Fibroblast of villous mesenchyme (primary cell): ENCODE results near the gene TBCCD1. TPM values are rescaled to one million over a fixed set of nuclear protein-coding genes. Genes with fewer than 3 reads are reported as not detected.
"Not testable (repeated sequence)": the region's sequence is repeated elsewhere in the genome, so short reads cannot be mapped to it uniquely, and the experiment has no call there.

ENCODE experiments used
- DNase-seq: peaks from one replicate; pipeline ENCODE4 v3.0.0-alpha.2; 2010; ENCODE audit warnings: low read depth
- H3K4me3 ChIP-seq: 2 replicates; pipeline ENCODE4 v1.5.1; 2011; ENCODE audit warnings: low read depth, mild to moderate bottlenecking, low read length
- total RNA-seq: library from RNA; depleted of rRNA; stranded (reverse); fragments of >200 nt; gene quantifications from 2 replicates; pipeline ENCODE4 v1.2.3, GENCODE V29; 2012
- TF ChIP-seq, protein P1 (sequence below): IDR thresholded peaks from 2 replicates; pipeline ENCODE4 v1.5.1; 2012; ENCODE audit warnings: low read depth, mild to moderate bottlenecking, low read length; ENCODE audit not compliant: insufficient read depth

TBCCD1 gene
- total RNA-seq, 1 donor = 25.9 TPM

DNA sequence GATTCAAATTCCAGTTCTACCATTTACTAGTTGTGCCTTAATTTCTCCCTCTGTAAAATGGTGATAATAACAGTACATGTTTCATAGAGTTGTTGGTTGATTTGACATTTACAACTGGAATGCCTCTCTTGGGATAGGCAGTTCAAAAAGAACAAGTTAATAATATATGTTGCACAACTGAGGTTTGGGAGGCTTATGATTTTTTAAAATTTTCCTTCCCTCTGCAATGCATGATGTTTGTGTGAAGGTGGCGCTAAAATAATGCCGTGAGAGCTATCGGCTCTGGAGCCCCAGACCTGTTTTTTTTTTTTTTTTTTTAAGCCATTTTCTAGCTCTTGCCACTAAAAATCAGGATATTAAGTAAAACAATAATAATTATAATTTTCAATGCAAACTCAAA is 22.0 kb upstream of the TBCCD1 start:
- peak; percentile 53 for DNase-seq
- TF ChIP-seq, protein P1, sequence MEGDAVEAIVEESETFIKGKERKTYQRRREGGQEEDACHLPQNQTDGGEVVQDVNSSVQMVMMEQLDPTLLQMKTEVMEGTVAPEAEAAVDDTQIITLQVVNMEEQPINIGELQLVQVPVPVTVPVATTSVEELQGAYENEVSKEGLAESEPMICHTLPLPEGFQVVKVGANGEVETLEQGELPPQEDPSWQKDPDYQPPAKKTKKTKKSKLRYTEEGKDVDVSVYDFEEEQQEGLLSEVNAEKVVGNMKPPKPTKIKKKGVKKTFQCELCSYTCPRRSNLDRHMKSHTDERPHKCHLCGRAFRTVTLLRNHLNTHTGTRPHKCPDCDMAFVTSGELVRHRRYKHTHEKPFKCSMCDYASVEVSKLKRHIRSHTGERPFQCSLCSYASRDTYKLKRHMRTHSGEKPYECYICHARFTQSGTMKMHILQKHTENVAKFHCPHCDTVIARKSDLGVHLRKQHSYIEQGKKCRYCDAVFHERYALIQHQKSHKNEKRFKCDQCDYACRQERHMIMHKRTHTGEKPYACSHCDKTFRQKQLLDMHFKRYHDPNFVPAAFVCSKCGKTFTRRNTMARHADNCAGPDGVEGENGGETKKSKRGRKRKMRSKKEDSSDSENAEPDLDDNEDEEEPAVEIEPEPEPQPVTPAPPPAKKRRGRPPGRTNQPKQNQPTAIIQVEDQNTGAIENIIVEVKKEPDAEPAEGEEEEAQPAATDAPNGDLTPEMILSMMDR = peak; percentile 39
- H3K4me3 ChIP-seq = no peak overlapping the region

DNA sequence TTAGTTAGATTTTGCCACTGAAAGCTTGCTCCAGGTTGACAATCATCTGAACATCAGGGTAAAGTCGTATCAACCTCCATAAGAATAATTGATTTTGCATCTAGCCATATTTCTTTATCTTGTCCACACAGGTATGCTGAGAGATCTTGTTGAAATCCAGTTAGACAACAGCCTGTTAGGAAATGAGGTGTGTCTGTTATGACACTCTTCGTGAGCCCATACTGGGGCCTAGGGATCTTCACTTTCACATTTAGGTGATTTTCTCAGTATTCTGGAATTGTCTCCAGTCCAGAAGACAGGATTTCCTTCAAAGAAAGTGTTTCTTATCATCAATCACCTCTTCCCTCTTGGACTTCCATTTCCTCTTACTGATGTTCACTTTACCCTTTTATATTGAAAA is 21.5 kb upstream of the TBCCD1 start:
- no peak for DNase-seq
- H3K4me3 ChIP-seq = no peak overlapping the region
- TF ChIP-seq, protein P1 = no peak

DNA sequence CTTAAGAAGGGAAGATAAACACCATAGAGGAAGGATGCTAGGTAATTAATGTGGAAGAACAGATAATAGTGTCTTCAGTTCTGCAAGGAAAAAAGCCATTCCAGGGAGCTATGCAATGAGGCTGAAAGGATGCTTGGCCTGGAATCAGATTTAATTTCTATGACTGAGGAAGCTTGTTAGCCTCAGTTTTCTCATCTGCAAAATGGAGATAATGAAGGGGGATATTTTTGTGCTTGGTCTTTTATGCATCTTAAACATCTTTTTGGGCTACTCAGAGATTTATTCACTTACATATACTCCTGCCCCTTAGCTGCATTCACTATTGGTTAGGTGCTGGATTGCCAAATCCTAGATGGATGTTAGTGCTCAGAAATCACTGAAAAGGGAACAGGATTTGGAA is 20.0 kb upstream of the TBCCD1 start:
- no peak for DNase-seq
- TF ChIP-seq, protein P1 = no peak
- no peak overlapping the region for H3K4me3 ChIP-seq

DNA sequence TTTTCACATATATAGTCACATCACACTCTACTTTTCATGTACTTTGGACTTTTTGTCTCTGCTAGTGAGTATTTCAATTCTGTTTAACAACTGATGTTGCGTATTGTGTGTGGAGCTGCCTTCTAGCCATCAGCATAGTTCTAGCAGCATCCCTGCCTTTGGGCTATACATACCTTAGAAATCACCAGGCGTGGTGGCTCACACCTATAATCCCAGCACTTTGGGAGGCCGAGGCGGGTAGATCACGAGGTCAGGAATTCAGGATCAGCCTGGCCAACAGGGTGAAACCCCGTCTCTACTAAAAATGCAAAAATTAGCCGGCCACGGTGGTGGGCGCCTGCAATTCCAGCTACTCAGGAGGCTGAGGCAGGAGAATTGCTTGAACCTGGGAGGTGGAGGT is 19.1 kb upstream of the TBCCD1 start:
- not testable (repeated sequence) for H3K4me3 ChIP-seq

DNA sequence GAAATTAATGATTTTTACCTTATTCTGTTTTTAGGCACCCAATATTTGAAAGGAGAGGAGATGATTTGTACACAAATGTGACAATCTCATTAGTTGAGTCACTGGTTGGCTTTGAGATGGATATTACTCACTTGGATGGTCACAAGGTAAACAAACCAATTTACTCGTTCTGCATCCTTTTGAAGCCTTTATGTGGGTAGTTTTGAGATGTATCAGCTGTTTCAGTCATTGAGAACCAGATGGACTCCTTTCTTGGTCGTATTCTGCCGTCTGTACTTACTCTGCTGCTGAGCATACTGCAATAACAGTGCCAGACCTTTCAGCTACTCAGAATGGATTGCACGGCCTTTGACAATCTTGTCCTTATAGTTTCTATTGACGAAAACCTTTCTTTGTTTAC is 16.7 kb upstream of the TBCCD1 start:
- DNase-seq = no peak
- TF ChIP-seq, protein P1 = no peak
- no peak overlapping the region for H3K4me3 ChIP-seq

More for the DNA sequence above, 19.1 kb upstream of the TBCCD1 start:
- DNase-seq = not testable (repeated sequence)

DNA sequence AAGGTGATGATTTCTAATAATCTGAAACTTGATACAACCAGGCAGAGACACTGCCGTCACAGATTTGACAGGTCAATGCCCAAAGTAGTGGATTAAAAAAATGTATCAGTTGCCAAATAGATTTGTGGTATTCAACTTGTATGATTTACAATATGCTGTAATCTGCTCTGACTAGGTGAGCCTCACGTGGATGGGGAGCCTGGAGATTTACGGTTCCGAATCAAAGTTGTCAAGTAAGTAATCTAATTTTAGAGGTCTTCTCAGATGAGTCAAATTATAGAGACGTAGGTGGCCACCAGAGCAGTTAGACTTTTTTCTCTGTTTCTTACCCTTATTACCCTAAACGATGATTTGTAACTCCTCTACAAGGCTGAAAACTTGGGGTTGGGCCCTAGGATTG is 15.4 kb upstream of the TBCCD1 start:
- TF ChIP-seq, protein P1 = no peak
- DNase-seq = no peak
- no peak overlapping the region for H3K4me3 ChIP-seq

DNA sequence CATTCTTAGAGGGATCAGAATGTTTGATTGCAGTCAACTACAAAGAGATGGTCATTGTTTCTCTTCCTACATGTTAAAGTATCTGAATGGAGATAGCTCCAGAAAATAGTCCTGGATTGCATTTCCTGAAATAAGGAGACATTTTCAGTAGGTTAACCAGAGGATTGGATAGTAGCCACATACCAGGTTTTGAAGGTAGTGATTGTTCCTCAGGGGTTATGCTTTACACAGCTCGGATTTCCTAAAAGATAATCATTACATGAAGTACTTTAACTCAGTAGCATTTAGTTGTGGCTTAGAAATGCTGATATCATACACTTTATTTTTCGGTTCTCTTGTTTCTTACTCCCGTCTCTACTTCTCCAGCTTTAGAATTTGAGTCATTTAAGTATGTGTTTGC is 13.6 kb upstream of the TBCCD1 start:
- no peak overlapping the region for H3K4me3 ChIP-seq
- TF ChIP-seq, protein P1 = no peak

More for the DNA sequence above, 13.6 kb upstream of the TBCCD1 start:
- no peak for DNase-seq
